MM.1S (cell line): ENCODE results near the gene LIMCH1.

Experiments used
- DNase-seq: peaks from one replicate; pipeline ENCODE4 v3.0.0-alpha.2; 2015
- H2AFZ ChIP-seq: fragments of 300-600 bp; sonication (generic); 2 replicates; pipeline ENCODE4 v1.6.0; 2016; ENCODE audit warnings: antibody characterized with exemption, low read length
- H3F3A ChIP-seq: fragments of 300-600 bp; sonication (generic); 2 replicates; pipeline ENCODE4 v1.6.1; 2016; ENCODE audit warnings: mild to moderate bottlenecking, antibody characterized with exemption, low read length, moderate library complexity, mixed read lengths; ENCODE audit not compliant: insufficient read depth
- H3K27ac ChIP-seq: fragments of 300-600 bp; sonication (generic); 2 replicates; pipeline ENCODE4 v1.5.1; 2016; ENCODE audit warnings: mild to moderate bottlenecking, low read length
- H3K27me3 ChIP-seq: fragments of 300-600 bp; sonication (generic); replicated peaks from 2 replicates; pipeline ENCODE4 v1.6.0; 2016; ENCODE audit warnings: low read length; ENCODE audit not compliant: insufficient read depth
- H3K36me3 ChIP-seq: fragments of 300-600 bp; sonication (generic); replicated peaks from 2 replicates; pipeline ENCODE4 v1.6.1; 2016; ENCODE audit warnings: mild to moderate bottlenecking, low read length, mixed read lengths; ENCODE audit not compliant: insufficient read depth
- H3K4me1 ChIP-seq: fragments of 300-600 bp; sonication (generic); 2 replicates; pipeline ENCODE4 v1.6.1; 2016; ENCODE audit warnings: low read length, mixed read lengths
- H3K4me2 ChIP-seq: fragments of 300-600 bp; sonication (generic); 2 replicates; pipeline ENCODE4 v1.6.0; 2016; ENCODE audit warnings: low read depth, low read length
- H3K4me3 ChIP-seq: fragments of 300-600 bp; sonication (generic); 2 replicates; pipeline ENCODE4 v1.5.1; 2016; ENCODE audit warnings: low read length, mixed read lengths
- H3K79me2 ChIP-seq: fragments of 300-600 bp; sonication (generic); 2 replicates; pipeline ENCODE4 v1.6.1; 2016; ENCODE audit warnings: mixed run types, low read length, mixed read lengths
- H3K9ac ChIP-seq: fragments of 300-600 bp; sonication (generic); 2 replicates; pipeline ENCODE4 v1.6.1; 2016; ENCODE audit warnings: low read length, mixed read lengths
- H3K9me2 ChIP-seq: fragments of 300-600 bp; sonication (generic); replicated peaks from 2 replicates; pipeline ENCODE4 v1.6.1; 2016; ENCODE audit warnings: mild to moderate bottlenecking, low read length, mixed read lengths; ENCODE audit not compliant: insufficient read depth
- H3K9me3 ChIP-seq: fragments of 300-600 bp; sonication (generic); replicated peaks from 2 replicates; pipeline ENCODE4 v1.6.1; 2016; ENCODE audit warnings: mild to moderate bottlenecking, low read length, mixed read lengths; ENCODE audit not compliant: insufficient read depth
- H4K20me1 ChIP-seq: fragments of 300-600 bp; sonication (generic); 2 replicates; pipeline ENCODE4 v1.6.1; 2016; ENCODE audit warnings: mild to moderate bottlenecking, low read length, moderate library complexity, mixed read lengths; ENCODE audit not compliant: insufficient read depth
- EZH2 ChIP-seq: fragments of 300-600 bp; sonication (generic); optimal IDR thresholded peaks from 2 replicates; pipeline ENCODE3; 2017; ENCODE audit warnings: low read depth, mild to moderate bottlenecking, antibody characterized with exemption, low read length, mixed read lengths
- EZH2phosphoT487 ChIP-seq: fragments of 300-600 bp; sonication (generic); IDR thresholded peaks from 2 replicates; pipeline ENCODE4 v1.6.1; 2018; ENCODE audit warnings: antibody characterized with exemption, low read length
- TF ChIP-seq, protein P1 (sequence below): fragments of 300-600 bp; sonication (generic); IDR thresholded peaks from 2 replicates; pipeline ENCODE4 v1.5.1; 2016; ENCODE audit warnings: antibody characterized with exemption, low read length, mixed read lengths

The LIMCH1 gene

GRCh38 chr4:41524425-41524824 is 13.5 kb upstream of the LIMCH1 start:
- H3K4me3 ChIP-seq: no peak overlapping the region
- H2AFZ ChIP-seq: no peak overlapping the region
- TF ChIP-seq, protein P1, sequence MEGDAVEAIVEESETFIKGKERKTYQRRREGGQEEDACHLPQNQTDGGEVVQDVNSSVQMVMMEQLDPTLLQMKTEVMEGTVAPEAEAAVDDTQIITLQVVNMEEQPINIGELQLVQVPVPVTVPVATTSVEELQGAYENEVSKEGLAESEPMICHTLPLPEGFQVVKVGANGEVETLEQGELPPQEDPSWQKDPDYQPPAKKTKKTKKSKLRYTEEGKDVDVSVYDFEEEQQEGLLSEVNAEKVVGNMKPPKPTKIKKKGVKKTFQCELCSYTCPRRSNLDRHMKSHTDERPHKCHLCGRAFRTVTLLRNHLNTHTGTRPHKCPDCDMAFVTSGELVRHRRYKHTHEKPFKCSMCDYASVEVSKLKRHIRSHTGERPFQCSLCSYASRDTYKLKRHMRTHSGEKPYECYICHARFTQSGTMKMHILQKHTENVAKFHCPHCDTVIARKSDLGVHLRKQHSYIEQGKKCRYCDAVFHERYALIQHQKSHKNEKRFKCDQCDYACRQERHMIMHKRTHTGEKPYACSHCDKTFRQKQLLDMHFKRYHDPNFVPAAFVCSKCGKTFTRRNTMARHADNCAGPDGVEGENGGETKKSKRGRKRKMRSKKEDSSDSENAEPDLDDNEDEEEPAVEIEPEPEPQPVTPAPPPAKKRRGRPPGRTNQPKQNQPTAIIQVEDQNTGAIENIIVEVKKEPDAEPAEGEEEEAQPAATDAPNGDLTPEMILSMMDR: no peak
- no peak for TF ChIP-seq EZH2
- no peak for TF ChIP-seq EZH2phosphoT487
- no peaks in the 10 kb centered on the region for H3K9me3 ChIP-seq
- H3K27me3 ChIP-seq: no peaks in the 10 kb centered on the region
- no peaks in the 10 kb centered on the region for H3K36me3 ChIP-seq
- H3K9me2 ChIP-seq: no peaks in the 10 kb centered on the region
- H3F3A ChIP-seq: no peaks in the 10 kb centered on the region
- H3K4me1 ChIP-seq: no peaks in the 10 kb centered on the region
- no peak for DNase-seq
- no peaks in the 10 kb centered on the region for H4K20me1 ChIP-seq
- H3K27ac ChIP-seq: no peak overlapping the region
- no peaks in the 10 kb centered on the region for H3K79me2 ChIP-seq
- no peak overlapping the region for H3K9ac ChIP-seq
- H3K4me2 ChIP-seq: no peak overlapping the region

DNA sequence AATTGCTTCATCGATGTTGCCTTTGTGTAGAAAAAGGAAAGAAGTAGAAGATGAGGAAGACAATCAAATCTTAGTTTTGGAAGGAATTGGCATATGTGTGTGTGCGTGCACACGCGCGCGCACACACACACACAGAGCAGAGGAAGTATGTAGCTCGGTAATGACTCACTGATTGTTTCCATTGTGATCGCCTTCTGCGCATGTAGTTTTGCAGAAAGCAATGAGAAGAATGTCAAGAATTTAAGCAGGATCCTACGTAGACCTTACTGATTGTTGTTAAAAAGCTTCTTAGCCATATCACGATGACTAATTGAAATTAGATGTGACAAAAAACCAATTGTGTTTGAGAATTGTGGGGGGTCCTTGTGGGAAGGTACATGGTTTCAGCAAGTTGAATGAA is 12.8 kb upstream of the LIMCH1 start:
- Histone ChIP-seq H3K27ac (no peak overlapping the region), H3K4me1 (no peaks in the 10 kb centered on the region), H3K27me3 (no peaks in the 10 kb centered on the region), H3K4me2 (no peak overlapping the region), H3K9ac (no peak overlapping the region), H3K36me3 (no peaks in the 10 kb centered on the region), H4K20me1 (no peaks in the 10 kb centered on the region), H3K4me3 (no peak overlapping the region), H3F3A (no peaks in the 10 kb centered on the region), H3K79me2 (no peaks in the 10 kb centered on the region), H3K9me3 (no peaks in the 10 kb centered on the region), H2AFZ (no peak overlapping the region), H3K9me2 (no peaks in the 10 kb centered on the region)
- TF ChIP-seq EZH2: no peak
- no peak for TF ChIP-seq EZH2phosphoT487
- TF ChIP-seq, protein P1: no peak
- DNase-seq: no peak

- Histone ChIP-seq H3K36me3 (no peaks in the 10 kb centered on the region), H3K4me3 (no peak overlapping the region), H4K20me1 (no peaks in the 10 kb centered on the region), H3K27me3 (no peaks in the 10 kb centered on the region), H3K79me2 (no peaks in the 10 kb centered on the region), H3K4me2 (no peak overlapping the region), H3K9me3 (no peaks in the 10 kb centered on the region), H3K9me2 (no peaks in the 10 kb centered on the region), H3K9ac (no peak overlapping the region), H3K27ac (no peak overlapping the region), H2AFZ (no peak overlapping the region), H3F3A (no peaks in the 10 kb centered on the region), H3K4me1 (no peaks in the 10 kb centered on the region)
- no peak for DNase-seq
- TF ChIP-seq EZH2 (no peak), EZH2phosphoT487 (no peak)
- TF ChIP-seq, protein P1: no peak
These were observed 11.3 kb upstream of the LIMCH1 start for GRCh38 chr4:41526628-41527027.
